Measurements from ENCODE around the gene BRK1. TPM values are rescaled to one million over a fixed set of nuclear protein-coding genes. Genes with fewer than 3 reads are reported as not detected.
"Not testable (repeated sequence)": the region's sequence is repeated elsewhere in the genome, so short reads cannot be mapped to it uniquely, and the experiment has no call there.

Gene BRK1
- 190 TPM for polyA plus RNA-seq (2013, experiment 1 of 2)
- polyA plus RNA-seq (2013, experiment 2 of 2), result 164 TPM

DNA sequence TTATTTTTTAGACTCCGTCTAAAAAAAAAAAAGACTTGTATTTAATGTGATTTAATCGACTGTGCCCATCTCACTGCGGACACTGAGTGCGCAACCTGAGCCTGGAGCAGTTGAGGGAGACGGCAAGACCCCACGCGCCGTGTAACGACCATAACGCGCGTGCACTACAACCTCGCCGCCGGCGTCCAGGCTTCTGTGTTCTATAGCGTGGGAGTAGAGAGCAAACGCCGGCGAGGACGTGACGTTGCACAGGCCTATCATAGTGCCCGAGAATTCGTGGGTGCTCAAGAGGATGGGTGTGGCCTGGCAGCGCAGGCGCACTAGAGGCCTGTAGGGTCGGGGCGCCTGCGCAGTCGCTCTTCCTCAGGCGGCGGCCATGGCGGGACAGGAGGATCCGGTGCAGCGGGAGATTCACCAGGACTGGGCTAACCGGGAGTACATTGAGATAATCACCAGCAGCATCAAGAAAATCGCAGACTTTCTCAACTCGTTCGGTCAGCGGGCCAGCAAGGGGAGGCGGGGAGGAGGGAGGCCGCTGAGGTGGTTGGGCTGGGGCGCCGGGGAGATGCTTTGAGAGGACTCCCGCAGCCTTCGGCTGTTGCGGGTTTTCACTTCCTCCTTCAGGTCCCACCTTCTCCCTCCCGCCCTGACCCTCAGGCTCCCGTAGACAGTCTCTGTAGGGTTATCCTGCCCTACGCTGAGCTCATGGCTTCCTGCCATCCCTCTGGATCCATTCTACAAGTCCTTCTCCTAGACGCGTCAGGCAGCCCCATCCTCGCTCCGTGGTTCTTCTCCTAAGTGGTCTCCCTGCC is at the start of gene BRK1:
BRK1 (plus strand) TSS at position 350 of the 812 bp plus-strand sequence; CDS start at position 377, 27 bp downstream.
- Histone ChIP-seq H3K4me1 (ENCODE audit: control insufficient read depth, insufficient read depth, low read length, poor library complexity, severe bottlenecking) (peaks cover 10% of the 10 kb centered on the region), H3K4me3 (ENCODE audit: extremely low read depth, insufficient read depth, low read length, poor library complexity, severe bottlenecking) (peak within 1 kb of the TSS; percentile 95), H3K36me3 (ENCODE audit: control insufficient read depth, insufficient read depth, low read length) (peaks cover 28% of the 10 kb centered on the region), H3K27ac (ENCODE audit: low read depth, low read length, severe bottlenecking) (peak within 1 kb of the TSS; percentile 84), H3K9me3 (ENCODE audit: control insufficient read depth, low read length) (no peaks in the 10 kb centered on the region)
- 1% methylated on average over 42 to 46 of the region's 54 CpGs for WGBS, 2 experiments (ENCODE audit: insufficient coverage in 2 of 2)

DNA sequence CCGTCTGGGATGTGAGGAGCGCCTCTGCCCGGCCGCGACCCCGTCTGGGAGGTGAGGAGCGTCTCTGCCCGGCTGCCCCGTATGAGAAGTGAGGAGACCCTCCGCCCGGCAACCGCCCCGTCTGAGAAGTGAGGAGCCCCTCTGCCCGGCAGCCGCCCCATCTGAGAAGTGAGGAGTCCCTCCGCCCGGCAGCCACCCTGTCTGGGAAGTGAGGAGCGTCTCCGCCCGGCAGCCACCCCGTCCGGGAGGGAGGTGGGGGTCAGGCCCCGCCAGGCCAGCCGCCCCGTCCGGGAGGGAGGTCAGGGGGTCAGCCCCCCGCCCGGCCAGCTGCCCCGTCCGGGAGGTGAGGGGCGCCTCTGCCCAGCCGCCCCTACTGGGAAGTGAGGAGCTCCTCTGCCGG is 45.4 kb upstream of the BRK1 start:
- 100% methylated on average over 5 of the region's 33 CpGs; no CpG with 5 or more reads in 1 of the 2 experiments for WGBS, 2 experiments (ENCODE audit: insufficient coverage in 2 of 2)
- not testable (repeated sequence) for H3K4me1 ChIP-seq (ENCODE audit: control insufficient read depth, insufficient read depth, low read length, poor library complexity, severe bottlenecking); H3K4me3 ChIP-seq (ENCODE audit: extremely low read depth, insufficient read depth, low read length, poor library complexity, severe bottlenecking); H3K9me3 ChIP-seq (ENCODE audit: control insufficient read depth, low read length); H3K27ac ChIP-seq (ENCODE audit: low read depth, low read length, severe bottlenecking)
- peaks cover 56% of the 10 kb centered on the region for H3K36me3 ChIP-seq (ENCODE audit: control insufficient read depth, insufficient read depth, low read length)

- H3K27ac ChIP-seq (ENCODE audit: low read depth, low read length, severe bottlenecking), result no peak overlapping the region
- peaks cover 61% of the 10 kb centered on the region for H3K36me3 ChIP-seq (ENCODE audit: control insufficient read depth, insufficient read depth, low read length)
- no peaks in the 10 kb centered on the region for H3K4me1 ChIP-seq (ENCODE audit: control insufficient read depth, insufficient read depth, low read length, poor library complexity, severe bottlenecking)
- no peaks in the 10 kb centered on the region for H3K9me3 ChIP-seq (ENCODE audit: control insufficient read depth, low read length)
- no peak overlapping the region for H3K4me3 ChIP-seq (ENCODE audit: extremely low read depth, insufficient read depth, low read length, poor library complexity, severe bottlenecking)
Observed at GRCh38 chr3:10074666-10075065, 40.8 kb upstream of the BRK1 start.

GRCh38 chr3:10081871-10082270 is 33.6 kb upstream of the BRK1 start:
- Histone ChIP-seq H3K9me3 (ENCODE audit: control insufficient read depth, low read length) (no peaks in the 10 kb centered on the region), H3K4me1 (ENCODE audit: control insufficient read depth, insufficient read depth, low read length, poor library complexity, severe bottlenecking) (no peaks in the 10 kb centered on the region), H3K4me3 (ENCODE audit: extremely low read depth, insufficient read depth, low read length, poor library complexity, severe bottlenecking) (no peak overlapping the region), H3K27ac (ENCODE audit: low read depth, low read length, severe bottlenecking) (no peak overlapping the region), H3K36me3 (ENCODE audit: control insufficient read depth, insufficient read depth, low read length) (peaks cover 84% of the 10 kb centered on the region)
- 92 to 95% methylated on average over 2 to 3 of the region's 4 CpGs for WGBS, 2 experiments (ENCODE audit: insufficient coverage in 2 of 2)

DNA sequence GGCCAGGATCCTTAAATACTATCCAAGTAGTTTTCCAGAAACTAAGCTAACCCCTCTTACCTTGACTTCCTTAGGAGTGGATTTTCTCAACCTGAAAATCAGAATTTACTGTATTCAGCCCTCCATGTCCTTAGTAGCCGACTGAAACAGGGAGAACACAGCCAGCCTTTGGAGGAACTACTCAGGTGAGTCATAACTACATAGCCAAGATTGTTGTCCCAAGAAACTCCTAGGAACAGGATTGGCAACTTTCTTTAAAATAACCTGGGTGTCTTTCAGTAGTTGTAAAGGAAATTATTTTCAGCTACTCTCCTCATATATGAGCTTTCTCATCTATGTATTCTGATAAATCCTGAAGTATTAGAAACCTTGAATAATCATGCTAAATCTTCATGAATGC is 29.7 kb upstream of the BRK1 start:
- H3K4me1 ChIP-seq (ENCODE audit: control insufficient read depth, insufficient read depth, low read length, poor library complexity, severe bottlenecking), result no peaks in the 10 kb centered on the region
- peaks cover 86% of the 10 kb centered on the region for H3K36me3 ChIP-seq (ENCODE audit: control insufficient read depth, insufficient read depth, low read length)
- 86 to 100% methylated on average over 1 of the region's 1 CpG for WGBS, 2 experiments (ENCODE audit: insufficient coverage in 2 of 2)
- H3K9me3 ChIP-seq (ENCODE audit: control insufficient read depth, low read length), result no peaks in the 10 kb centered on the region
- no peak overlapping the region for H3K27ac ChIP-seq (ENCODE audit: low read depth, low read length, severe bottlenecking)
- H3K4me3 ChIP-seq (ENCODE audit: extremely low read depth, insufficient read depth, low read length, poor library complexity, severe bottlenecking), result no peak overlapping the region

GRCh38 chr3:10088256-10088655 is 27.2 kb upstream of the BRK1 start:
- H3K9me3 ChIP-seq (ENCODE audit: control insufficient read depth, low read length), result no peaks in the 10 kb centered on the region
- H3K4me3 ChIP-seq (ENCODE audit: extremely low read depth, insufficient read depth, low read length, poor library complexity, severe bottlenecking), result no peak overlapping the region
- H3K27ac ChIP-seq (ENCODE audit: low read depth, low read length, severe bottlenecking), result no peak overlapping the region
- 97 to 100% methylated on average over 3 to 4 of the region's 4 CpGs for WGBS, 2 experiments (ENCODE audit: insufficient coverage in 2 of 2)
- peaks cover 79% of the 10 kb centered on the region for H3K36me3 ChIP-seq (ENCODE audit: control insufficient read depth, insufficient read depth, low read length)
- no peaks in the 10 kb centered on the region for H3K4me1 ChIP-seq (ENCODE audit: control insufficient read depth, insufficient read depth, low read length, poor library complexity, severe bottlenecking)

- Histone ChIP-seq H3K27ac (ENCODE audit: low read depth, low read length, severe bottlenecking) (no peak overlapping the region), H3K36me3 (ENCODE audit: control insufficient read depth, insufficient read depth, low read length) (peaks cover 85% of the 10 kb centered on the region), H3K9me3 (ENCODE audit: control insufficient read depth, low read length) (no peaks in the 10 kb centered on the region), H3K4me3 (ENCODE audit: extremely low read depth, insufficient read depth, low read length, poor library complexity, severe bottlenecking) (no peak overlapping the region), H3K4me1 (ENCODE audit: control insufficient read depth, insufficient read depth, low read length, poor library complexity, severe bottlenecking) (no peaks in the 10 kb centered on the region)
- 93 to 98% methylated on average over 5 of the region's 6 CpGs for WGBS, 2 experiments (ENCODE audit: insufficient coverage in 2 of 2)
Observed at GRCh38 chr3:10090179-10090578, 25.3 kb upstream of the BRK1 start.

DNA sequence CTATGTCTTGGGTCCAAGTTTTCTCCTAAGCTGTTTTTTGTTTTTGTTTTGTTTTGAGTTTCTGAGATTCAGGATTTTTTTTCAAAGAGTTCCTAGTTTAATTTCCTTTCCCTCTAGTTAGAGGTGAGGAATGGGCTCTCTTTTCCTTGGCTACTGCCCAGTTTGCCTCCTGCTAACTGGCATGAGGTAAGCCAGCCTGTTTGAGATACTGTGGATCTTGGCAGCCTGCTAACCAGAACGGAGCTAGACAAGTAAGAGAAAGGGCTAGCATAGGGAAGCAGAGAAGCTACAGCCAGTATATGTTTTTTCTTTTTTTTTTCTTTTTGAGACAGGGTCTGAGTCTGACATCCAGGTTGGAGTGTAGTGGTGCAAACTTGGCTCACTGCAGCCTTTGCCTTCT is 24.7 kb upstream of the BRK1 start:
- not testable (repeated sequence) for H3K4me3 ChIP-seq (ENCODE audit: extremely low read depth, insufficient read depth, low read length, poor library complexity, severe bottlenecking); H3K4me1 ChIP-seq (ENCODE audit: control insufficient read depth, insufficient read depth, low read length, poor library complexity, severe bottlenecking); H3K27ac ChIP-seq (ENCODE audit: low read depth, low read length, severe bottlenecking); H3K9me3 ChIP-seq (ENCODE audit: control insufficient read depth, low read length)
- H3K36me3 ChIP-seq (ENCODE audit: control insufficient read depth, insufficient read depth, low read length), result peaks cover 85% of the 10 kb centered on the region
- no CpG with 5 or more reads among the region's 1 CpG for WGBS, 2 experiments (ENCODE audit: insufficient coverage in 2 of 2)

DNA sequence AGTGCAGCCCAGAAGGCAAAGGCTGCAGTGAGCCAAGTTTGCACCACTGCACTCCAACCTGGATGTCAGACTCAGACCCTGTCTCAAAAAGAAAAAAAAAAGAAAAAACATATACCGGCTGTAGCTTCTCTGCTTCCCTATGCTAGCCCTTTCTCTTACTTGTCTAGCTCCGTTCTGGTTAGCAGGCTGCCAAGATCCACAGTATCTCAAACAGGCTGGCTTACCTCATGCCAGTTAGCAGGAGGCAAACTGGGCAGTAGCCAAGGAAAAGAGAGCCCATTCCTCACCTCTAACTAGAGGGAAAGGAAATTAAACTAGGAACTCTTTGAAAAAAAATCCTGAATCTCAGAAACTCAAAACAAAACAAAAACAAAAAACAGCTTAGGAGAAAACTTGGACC is 24.1 kb upstream of the BRK1 start:
- WGBS, 2 experiments (ENCODE audit: insufficient coverage in 2 of 2), result no CpG with 5 or more reads among the region's 2 CpGs
- H3K36me3 ChIP-seq (ENCODE audit: control insufficient read depth, insufficient read depth, low read length), result peaks cover 85% of the 10 kb centered on the region
- H3K4me1 ChIP-seq (ENCODE audit: control insufficient read depth, insufficient read depth, low read length, poor library complexity, severe bottlenecking), result not testable (repeated sequence)

DNA sequence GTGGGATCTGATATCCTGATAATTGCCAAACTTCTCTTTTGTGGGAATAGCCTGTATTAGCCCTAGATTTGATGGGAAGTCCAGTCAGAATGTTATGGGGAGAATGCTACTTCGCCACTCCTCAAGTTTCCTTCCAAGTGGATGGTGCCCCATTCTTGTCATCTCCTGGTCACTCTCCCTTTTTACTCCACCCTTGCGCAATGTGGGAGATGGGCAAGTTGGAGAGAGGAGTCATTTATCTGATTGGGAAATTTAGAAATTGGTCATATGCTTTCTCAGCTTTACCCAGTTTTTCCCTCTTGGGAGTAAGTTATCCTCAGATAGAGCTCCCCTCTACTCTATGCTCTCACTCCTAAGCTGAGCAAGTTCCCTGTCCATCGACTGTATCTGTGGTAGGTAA is 21.8 kb upstream of the BRK1 start:
- peaks cover 74% of the 10 kb centered on the region for H3K36me3 ChIP-seq (ENCODE audit: control insufficient read depth, insufficient read depth, low read length)
- no peaks in the 10 kb centered on the region for H3K4me1 ChIP-seq (ENCODE audit: control insufficient read depth, insufficient read depth, low read length, poor library complexity, severe bottlenecking)
- no peaks in the 10 kb centered on the region for H3K9me3 ChIP-seq (ENCODE audit: control insufficient read depth, low read length)
- WGBS, 2 experiments (ENCODE audit: insufficient coverage in 2 of 2), result no CpG with 5 or more reads among the region's 3 CpGs
- no peak overlapping the region for H3K4me3 ChIP-seq (ENCODE audit: extremely low read depth, insufficient read depth, low read length, poor library complexity, severe bottlenecking)
- H3K27ac ChIP-seq (ENCODE audit: low read depth, low read length, severe bottlenecking), result no peak overlapping the region

More for the DNA sequence above, 24.1 kb upstream of the BRK1 start:
- H3K4me3 ChIP-seq (ENCODE audit: extremely low read depth, insufficient read depth, low read length, poor library complexity, severe bottlenecking); H3K9me3 ChIP-seq (ENCODE audit: control insufficient read depth, low read length); H3K27ac ChIP-seq (ENCODE audit: low read depth, low read length, severe bottlenecking): not testable (repeated sequence)

DNA sequence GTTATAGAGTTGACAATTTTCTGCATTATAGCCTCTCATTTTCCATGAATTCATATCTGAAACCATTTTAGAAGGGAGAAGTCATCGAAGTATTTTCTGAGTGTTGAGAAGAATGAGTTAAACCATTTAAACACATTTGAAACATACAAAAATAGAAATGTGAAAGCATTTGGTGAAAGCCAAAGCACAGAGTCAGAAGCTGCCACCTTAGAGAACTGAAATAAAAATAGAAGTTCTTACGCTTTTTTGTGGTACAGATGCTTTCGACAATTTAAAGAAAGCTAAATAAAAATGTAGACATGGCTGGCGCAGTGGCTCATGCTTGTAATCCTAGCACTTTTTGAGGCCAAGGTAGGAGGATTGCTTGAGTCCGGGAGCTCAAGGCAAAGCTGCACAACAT is 16.4 kb upstream of the BRK1 start:
- Histone ChIP-seq H3K9me3 (ENCODE audit: control insufficient read depth, low read length) (no peaks in the 10 kb centered on the region), H3K4me3 (ENCODE audit: extremely low read depth, insufficient read depth, low read length, poor library complexity, severe bottlenecking) (no peak overlapping the region), H3K36me3 (ENCODE audit: control insufficient read depth, insufficient read depth, low read length) (peaks cover 58% of the 10 kb centered on the region), H3K4me1 (ENCODE audit: control insufficient read depth, insufficient read depth, low read length, poor library complexity, severe bottlenecking) (no peaks in the 10 kb centered on the region), H3K27ac (ENCODE audit: low read depth, low read length, severe bottlenecking) (no peak overlapping the region)
- 91 to 92% methylated on average over 3 of the region's 5 CpGs for WGBS, 2 experiments (ENCODE audit: insufficient coverage in 2 of 2)
